NCI-H1092 (cell line): ENCODE data around the gene EME1.
"Not testable (repeated sequence)": the region's sequence is repeated elsewhere in the genome, so short reads cannot be mapped to it uniquely, and the experiment has no call there.

Source experiments
- DNase-seq: peaks from one replicate; lab custom pipeline; 2025; lab: John Stamatoyannopoulos, UW

Gene EME1

GRCh38 chr17:50372758-50373556 is at the start of gene EME1, which contains the start of gene MRPL27:
TSS of gene EME1 (plus strand) at chr17:50373229. CDS start at chr17:50375209, 1,980 bp downstream.
TSS of gene MRPL27 (minus strand) at chr17:50373184. CDS start at chr17:50373170, 14 bp downstream.
- peak; percentile 82 for DNase-seq

GRCh38 chr17:50325906-50326305 is 47.1 kb upstream of the EME1 start:
- no peak for DNase-seq

GRCh38 chr17:50326831-50327364 is 46.1 kb upstream of the EME1 start:
- no peak for DNase-seq

GRCh38 chr17:50328363-50329325 is 44.4 kb upstream of the EME1 start:
- no peak for DNase-seq

GRCh38 chr17:50329716-50330115 is 43.3 kb upstream of the EME1 start:
- DNase-seq, result no peak

GRCh38 chr17:50330151-50330775 is 42.8 kb upstream of the EME1 start:
- no peak for DNase-seq

- no peak for DNase-seq
These were observed 41.8 kb upstream of the EME1 start for GRCh38 chr17:50331085-50331791.

- DNase-seq, result no peak
These were observed 40.8 kb upstream of the EME1 start for GRCh38 chr17:50332196-50332595.

GRCh38 chr17:50333291-50334057 is 39.6 kb upstream of the EME1 start:
- not testable (repeated sequence) for DNase-seq

GRCh38 chr17:50337956-50338355 is 35.1 kb upstream of the EME1 start:
- DNase-seq, result no peak

- DNase-seq, result no peak
These were observed 34.4 kb upstream of the EME1 start for GRCh38 chr17:50338645-50339044.

- DNase-seq, result no peak
These were observed 33.6 kb upstream of the EME1 start for GRCh38 chr17:50339381-50339780.

- no peak for DNase-seq
These were observed 28.2 kb upstream of the EME1 start for GRCh38 chr17:50344731-50345365.

- DNase-seq, result peak; percentile 68
These were observed 27.4 kb upstream of the EME1 start, which contains the start of gene XYLT2 for GRCh38 chr17:50345432-50346312. TSS of gene XYLT2 (plus strand) at chr17:50346126. CDS start at chr17:50346141, 15 bp downstream.

- no peak for DNase-seq
These were observed 26.5 kb upstream of the EME1 start for GRCh38 chr17:50346313-50347116.

- DNase-seq, result no peak
These were observed 25.7 kb upstream of the EME1 start for GRCh38 chr17:50347117-50347893.

- no peak for DNase-seq
These were observed 25.1 kb upstream of the EME1 start for GRCh38 chr17:50347894-50348291.
